A549 (cell line): ENCODE data around the gene NTF3.

ENCODE experiments used
- CBX8 ChIP-seq: fragments of 200-600 bp; sonication (generic); IDR thresholded peaks from 2 replicates; pipeline ENCODE4 v1.6.1; 2016
- CTCF ChIP-seq: fragments of >200 bp; sonication (Bioruptor Twin); formaldehyde crosslinking; IDR thresholded peaks from 3 replicates; pipeline ENCODE4 v1.5.1; 2016
- ELK1 ChIP-seq: fragments of 150-350 bp; IDR thresholded peaks from 2 replicates; pipeline ENCODE4 v1.6.1; 2014; ENCODE audit warnings: low read depth, mild to moderate bottlenecking, low read length
- EP300 ChIP-seq, 2 experiments: fragments of >200 bp; sonication (Bioruptor Twin); formaldehyde crosslinking; IDR thresholded peaks; 2 replicates in 1 of 2; 3 replicates in 1 of 2; pipeline ENCODE4 v1.6.1; 2016 to 2017
- ESRRA ChIP-seq: fragments of 150-350 bp; IDR thresholded peaks from 2 replicates; pipeline ENCODE4 v1.6.1; 2014; ENCODE audit warnings: mild to moderate bottlenecking, low read length, borderline replicate concordance
- FOSB ChIP-seq: fragments of 250-450 bp; sonication (Bioruptor Pico); IDR thresholded peaks from 2 replicates; pipeline ENCODE4 v1.5.0; 2020; ENCODE audit warnings: mild to moderate bottlenecking, moderate library complexity
- MAX ChIP-seq: IDR thresholded peaks from 2 replicates; pipeline ENCODE4 v1.6.1; 2012
- POLR2A ChIP-seq: IDR thresholded peaks from 2 replicates; pipeline ENCODE4 v1.6.1; 2012; ENCODE audit warnings: mild to moderate bottlenecking, low read length
- REST ChIP-seq: fragments of 200-600 bp; sonication (generic); IDR thresholded peaks from 2 replicates; pipeline ENCODE4 v1.6.1; 2016; ENCODE audit warnings: antibody characterized with exemption, mild to moderate bottlenecking, moderate library complexity
- RFX5 ChIP-seq: fragments of 450-650 bp; IDR thresholded peaks from 2 replicates; pipeline ENCODE4 v1.7.1; 2014; ENCODE audit warnings: antibody characterized with exemption, mild to moderate bottlenecking, moderate library complexity

GRCh38 chr12:5481645-5482044 is 49.7 kb downstream of the NTF3 start:
- TF ChIP-seq CTCF (no peak), POLR2A (no peak), EP300 (IDR thresholded peaks at IDR 0.05) (no peak), MAX (no peak), RFX5 (no peak), ESRRA (no peak), ELK1 (no peak), REST (no peak), FOSB (CRISPR knock-in tag) (no peak), CBX8 (no peak)
